Fibroblast of skin of abdomen (primary cell): ENCODE measurements around the gene SNX14.

ENCODE experiments used
- DNase-seq: peaks from one replicate; pipeline ENCODE4 v3.0.0-alpha.2; 2013

The SNX14 gene

DNA sequence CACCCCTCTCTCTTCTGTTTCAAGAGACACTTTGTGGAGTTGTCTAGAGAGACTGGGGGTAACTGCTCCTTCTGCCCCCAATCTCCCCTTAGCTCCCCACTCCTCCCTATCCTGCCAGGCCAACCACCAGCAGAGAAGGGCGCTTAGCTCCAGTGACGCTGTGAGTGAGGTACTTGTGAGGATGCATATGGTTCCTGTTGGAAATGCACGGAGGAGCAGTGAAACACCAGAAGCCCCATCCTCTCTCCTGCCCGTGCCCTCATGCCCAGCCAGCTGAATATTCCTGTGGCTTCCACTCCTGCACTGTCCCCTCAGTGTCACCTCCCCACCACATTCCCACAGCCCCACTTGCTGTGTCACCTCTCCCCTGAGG, 131.9 kb downstream of the SNX14 start:
- DNase-seq: no peak

DNA sequence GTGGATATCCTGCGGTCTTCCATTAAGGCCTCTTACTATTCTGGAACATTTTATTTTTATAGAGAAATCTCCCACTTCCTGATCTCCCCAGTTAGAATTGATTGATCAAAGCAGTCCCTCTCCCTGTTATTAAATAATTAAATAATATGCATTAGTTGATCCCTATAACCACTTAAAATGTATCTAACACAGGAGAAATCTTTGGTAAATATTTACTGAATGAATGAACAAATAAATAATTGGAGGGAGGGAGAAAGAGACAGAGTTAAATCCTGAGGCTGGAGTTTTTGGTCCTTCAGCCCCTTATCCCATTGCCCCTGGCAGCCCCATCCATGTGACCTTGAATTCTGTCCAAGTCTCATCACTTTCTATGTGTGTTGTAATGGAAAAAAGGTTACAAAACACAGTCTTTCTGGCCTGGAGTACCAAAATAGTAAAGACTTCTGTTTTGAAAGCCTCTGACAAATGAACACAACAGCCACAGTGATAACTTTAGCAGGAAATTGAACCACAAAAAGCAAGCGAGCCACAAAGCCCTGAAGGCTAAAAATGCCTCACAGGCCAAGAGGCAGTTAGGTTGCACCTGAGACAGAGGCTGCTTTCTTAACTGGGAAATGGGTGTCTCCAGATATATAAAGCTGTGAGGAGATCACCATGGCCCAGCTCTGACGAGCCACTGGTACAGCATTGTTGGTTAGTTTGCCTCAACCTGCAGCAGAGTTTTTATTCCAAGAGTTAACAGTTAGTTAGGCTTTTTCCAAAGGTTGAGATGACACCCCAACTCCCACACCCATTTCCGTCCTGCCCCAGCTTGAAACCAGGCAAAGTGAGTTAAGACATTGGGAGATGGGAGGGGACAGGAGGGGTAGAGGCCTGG, 132.5 kb downstream of the SNX14 start:
- DNase-seq: no peak

DNA sequence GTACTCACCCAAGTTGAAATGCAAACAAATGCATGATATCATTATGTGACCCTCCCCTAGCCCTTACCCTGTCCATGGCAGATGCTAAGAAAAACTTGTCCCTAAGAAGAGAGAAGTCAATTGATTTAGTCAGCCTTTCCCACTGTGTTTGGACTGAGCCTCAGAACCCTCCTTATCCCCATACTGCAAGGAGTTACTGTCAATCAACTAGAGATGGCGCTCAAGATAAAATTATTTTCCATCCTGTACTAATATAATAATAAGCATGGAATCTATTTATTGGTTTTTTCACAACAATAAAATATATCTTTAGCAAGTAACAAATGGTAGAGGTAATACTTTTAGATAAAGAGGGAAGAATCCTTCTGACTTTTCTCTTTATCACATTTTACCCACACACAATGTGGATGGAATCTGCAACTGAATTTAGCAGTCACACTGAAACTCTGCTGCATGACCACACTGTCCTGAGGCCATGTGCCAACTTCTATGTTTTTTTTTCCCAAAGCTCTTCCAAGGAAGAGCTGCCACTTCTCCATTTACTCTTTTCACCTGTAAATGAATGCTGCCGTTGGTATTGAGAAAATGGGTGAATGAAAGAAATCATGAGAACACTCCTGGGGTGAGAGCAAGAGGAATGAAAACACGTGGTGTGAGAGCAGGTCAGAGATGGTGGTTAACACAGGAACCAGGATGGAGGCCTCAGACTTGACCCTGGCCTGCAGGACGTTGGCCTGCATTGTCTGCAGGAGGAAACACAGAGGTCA, 133.3 kb downstream of the SNX14 start:
- no peak for DNase-seq

DNA sequence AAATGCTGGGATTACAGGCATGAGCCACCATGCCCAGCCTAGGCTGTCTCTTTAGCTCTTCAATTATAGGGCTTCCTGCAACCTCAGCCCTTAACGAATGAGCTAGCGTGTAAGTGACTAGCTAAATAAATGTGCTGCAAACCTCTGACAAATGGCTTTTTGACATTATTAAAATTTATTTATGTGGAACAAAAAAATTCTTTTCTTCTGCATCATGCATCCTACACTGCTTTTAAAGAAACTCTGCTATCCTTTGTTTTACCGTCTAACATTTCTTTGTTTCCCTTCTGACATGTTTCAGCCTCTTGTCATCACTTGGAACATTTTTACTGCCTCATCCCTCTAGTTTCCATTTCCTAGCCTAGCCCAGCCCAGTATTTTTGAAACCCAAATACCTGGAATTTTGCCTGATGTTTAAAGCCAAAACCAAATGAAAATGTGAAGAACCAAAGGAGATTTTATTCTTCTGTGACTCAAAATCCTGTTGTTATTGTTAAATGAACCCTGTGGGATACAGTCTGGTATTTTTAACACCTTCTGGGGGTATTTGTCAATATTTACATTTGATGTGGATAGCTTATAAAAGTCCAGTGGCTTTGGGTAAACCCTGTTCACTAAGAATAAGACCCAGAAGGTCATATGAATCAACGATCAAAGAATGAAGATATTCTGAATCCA, 134.3 kb downstream of the SNX14 start:
- peak; percentile 96 for DNase-seq

DNA sequence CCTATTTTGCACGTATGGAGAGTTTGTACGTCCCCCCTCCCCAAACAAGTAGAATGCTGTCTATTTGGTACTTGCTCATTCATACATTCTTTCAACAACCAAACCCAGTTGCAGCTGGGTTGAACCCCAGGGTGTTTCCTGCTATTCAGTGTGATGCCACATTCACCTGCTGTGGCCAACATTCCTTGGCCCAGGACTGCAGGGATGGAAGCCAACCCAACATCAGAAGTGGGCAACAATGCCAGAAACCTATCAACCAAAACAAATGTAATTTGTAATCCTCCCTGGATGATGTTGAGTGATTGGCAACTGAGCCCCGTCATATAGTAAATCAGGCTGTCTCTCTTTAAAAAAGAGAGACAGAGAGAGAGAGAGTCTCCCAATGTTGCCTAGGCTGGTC, 134.9 kb downstream of the SNX14 start:
- DNase-seq: no peak

DNA sequence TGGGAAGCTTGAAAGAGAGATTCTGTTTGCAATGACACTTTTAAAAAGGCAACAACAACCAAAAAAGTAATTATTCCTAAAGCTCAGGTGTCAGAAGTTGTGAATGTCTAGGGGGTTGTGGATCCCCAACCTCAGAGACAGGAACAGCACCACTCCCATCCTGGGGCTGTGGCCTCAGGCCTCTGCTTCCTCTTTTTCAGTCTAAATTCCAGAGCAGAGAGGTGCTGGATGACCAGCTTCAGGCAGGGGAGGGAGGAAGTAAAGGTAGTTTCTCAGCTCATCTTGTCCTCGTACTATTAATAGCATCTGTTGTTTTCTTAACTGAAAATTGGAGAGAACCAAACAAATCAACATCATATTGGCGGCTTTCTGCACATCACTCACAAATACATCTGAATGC, 135.5 kb downstream of the SNX14 start:
- no peak for DNase-seq

DNA sequence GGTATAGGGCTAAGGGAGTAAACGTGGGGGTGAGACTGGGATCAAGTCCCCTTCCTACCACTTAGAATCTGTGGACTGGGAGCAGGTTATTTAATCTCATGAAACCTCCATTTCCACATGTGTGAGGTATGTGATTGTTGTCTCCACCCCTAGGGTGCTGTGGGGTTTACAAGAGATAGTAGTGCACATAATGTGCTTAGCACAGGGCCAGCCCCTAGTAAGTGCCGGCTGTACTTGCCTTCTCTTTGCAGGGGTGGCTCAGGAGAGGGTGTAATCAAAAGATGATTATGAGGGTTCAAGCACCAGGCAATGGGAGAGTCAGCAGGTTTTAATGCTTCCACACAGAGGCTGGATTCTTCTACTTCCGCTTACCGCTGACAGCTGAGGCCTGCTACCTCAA, 136.9 kb downstream of the SNX14 start:
- DNase-seq: no peak
